ENCODE measurements around the gene RIMBP2.

GRCh38 chr12:130634866-130635265, 81.2 kb downstream of the RIMBP2 start:
- TF ChIP-seq CTCF (IDR thresholded peaks at IDR 0.05) (no peak), POLR2A (IDR thresholded peaks at IDR 0.05) (no peak)
